NOMO-1 treated with dmso at 0.1 percent for 144 hours (cell line): ENCODE measurements around the gene IFT81.
"Not testable (repeated sequence)": the region's sequence is repeated elsewhere in the genome, so short reads cannot be mapped to it uniquely, and the experiment has no call there.

Experiments
- DNase-seq: peaks from one replicate; lab custom pipeline; 2025; ENCODE audit not compliant: unreplicated experiment; lab: John Stamatoyannopoulos, UW

Gene IFT81

DNA sequence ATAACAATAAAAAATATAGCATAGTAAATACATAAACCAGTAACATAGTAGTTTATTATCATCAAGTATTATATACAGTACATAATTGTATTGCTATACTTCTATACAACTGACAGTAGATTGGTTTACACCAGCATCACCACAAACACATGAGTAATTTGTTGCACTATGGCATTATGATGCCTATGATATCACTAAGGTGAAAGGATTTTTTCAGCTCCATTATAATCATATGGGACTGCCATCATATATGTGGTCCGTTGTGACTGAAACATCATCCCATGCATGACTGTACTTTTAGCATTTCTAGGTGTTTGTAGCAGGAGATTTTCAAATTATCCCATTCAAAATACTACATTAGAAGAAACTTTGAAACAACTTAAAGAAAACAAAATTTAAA is 77.8 kb downstream of the IFT81 start:
- DNase-seq = no peak

- DNase-seq = no peak
Measured at GRCh38 chr12:110203546-110203945, 79.4 kb downstream of the IFT81 start.

DNA sequence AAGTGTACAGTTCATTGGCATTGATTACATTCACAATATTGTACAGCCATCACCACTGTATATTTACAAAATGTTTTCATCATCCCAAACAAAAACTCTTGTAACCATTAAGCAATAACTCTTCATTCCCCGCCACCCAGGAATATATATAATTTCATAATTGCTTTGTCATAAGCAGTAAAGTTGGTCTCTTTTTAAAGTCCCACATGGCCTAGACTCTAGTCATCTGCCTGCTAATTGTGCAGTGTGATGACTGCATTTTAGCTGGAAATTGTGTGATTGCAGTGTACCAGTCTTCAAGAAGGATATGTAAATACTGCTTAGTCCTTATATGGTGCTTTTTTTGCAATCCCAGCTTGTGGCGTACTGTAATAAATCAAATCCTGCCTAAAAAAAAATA is 81.8 kb downstream of the IFT81 start:
- DNase-seq = no peak

- DNase-seq = not testable (repeated sequence)
Measured at GRCh38 chr12:110211639-110212536, 87.7 kb downstream of the IFT81 start.

DNA sequence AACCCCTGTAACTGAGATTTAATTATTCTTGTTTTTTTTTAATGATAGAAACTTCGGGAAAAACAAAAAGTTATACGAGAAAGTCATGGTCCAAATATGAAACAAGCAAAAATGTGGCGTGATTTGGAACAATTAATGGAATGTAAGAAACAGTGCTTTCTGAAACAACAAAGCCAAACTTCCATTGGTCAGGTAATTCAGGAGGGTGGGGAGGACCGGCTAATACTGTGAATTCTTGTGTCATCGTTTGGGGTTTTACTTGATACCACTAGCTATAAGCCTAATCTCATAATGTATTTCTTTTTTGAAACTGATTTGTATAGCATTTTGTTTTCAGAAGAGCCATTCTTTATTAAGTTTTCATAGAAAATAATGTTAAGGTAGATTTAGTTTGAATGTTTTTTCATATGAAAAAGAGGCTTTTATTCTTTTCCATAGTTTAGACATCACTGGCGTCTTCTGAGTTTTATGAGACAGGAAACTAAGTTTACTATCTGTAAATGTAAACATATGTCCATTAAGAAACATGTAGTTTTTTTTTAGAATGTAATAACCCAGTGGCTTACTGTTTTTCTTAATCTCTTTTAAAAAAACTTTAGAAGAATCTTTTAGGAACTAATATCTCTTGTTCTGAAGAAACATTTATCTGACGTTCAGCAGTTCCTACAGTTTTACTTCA is 94.0 kb downstream of the IFT81 start:
- DNase-seq = no peak

DNA sequence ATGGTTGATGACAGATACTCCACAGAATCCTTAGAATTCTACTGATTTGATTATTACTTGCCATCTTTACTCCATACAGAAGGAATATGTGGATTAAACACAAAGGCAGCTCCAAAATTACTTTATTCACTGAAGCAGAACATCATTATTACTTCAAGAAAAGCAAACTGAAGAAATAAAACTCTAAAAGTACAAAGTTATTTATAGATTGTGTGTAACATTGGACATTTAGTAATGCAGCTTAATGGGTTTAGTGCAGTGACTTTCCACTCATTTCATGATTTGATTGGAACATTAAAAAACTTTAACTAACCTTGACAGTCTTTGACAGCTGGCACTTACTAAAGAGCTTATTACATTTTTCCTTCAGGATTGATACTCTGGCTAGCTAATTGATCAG is 97.9 kb downstream of the IFT81 start:
- DNase-seq = no peak

- no peak for DNase-seq
Measured at GRCh38 chr12:110222433-110222832, 98.3 kb downstream of the IFT81 start.

GRCh38 chr12:110223777-110224378 is 99.7 kb downstream of the IFT81 start:
- DNase-seq = no peak

- DNase-seq = no peak
Measured at GRCh38 chr12:110224379-110225304, 100.5 kb downstream of the IFT81 start.

GRCh38 chr12:110227138-110227537 is 103.0 kb downstream of the IFT81 start:
- no peak for DNase-seq

- DNase-seq = not testable (repeated sequence)
Measured at GRCh38 chr12:110228348-110228747, 104.2 kb downstream of the IFT81 start.

GRCh38 chr12:110228756-110229155 is 104.6 kb downstream of the IFT81 start:
- DNase-seq = no peak

GRCh38 chr12:110229409-110229808 is 105.3 kb downstream of the IFT81 start:
- DNase-seq = no peak

- no peak for DNase-seq
Measured at GRCh38 chr12:110230655-110231054, 106.5 kb downstream of the IFT81 start.

DNA sequence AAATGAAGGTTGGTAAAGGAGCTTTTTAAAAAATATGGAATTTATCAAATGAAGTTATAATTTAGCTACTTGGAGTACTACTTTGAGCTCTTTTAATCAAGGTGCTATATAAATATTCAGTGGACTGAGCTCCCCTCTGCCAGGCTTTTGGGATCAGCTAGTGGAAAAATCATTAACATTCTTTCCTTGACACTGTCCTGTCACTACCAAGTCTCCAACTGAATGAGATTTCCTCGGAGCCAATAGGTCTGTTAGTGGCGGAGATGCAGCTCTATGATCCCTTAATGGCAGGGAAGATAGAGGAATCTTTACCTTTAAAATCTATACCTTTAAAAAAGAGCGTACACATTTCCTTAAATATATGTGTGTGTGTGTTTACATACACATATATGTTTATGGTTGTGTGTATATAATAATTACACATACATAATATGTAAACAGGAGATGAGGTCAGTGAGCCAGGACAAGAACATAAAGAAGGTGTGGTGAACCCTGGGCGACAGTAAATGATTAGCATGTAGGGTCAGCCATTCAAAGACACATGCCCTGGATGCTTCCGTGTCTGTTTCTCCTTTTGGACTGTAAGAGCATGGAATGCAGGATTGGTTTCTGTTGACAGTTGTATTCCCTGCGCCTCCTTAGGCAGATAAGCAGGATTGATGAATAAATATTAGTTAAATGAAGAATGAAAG is 109.2 kb downstream of the IFT81 start:
- DNase-seq = no peak

DNA sequence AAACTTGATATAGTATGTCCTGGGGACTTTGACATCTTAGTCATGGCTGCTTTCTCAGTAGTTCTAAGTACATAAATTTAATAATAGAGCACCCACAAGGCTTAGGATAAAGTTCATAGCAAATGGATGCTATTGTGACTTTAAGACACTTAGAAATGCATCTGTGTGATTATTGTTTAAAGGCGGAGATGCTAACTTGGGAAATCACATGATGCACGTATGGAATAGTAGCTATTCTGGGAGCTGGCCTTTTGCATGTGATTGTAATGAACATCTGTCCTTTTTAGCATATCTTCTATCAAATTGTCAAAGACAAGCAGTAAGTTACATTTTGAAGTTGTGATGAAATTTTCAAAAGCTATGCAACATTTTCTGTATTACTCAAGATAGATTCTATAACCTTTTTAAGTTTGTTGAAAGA is 110.2 kb downstream of the IFT81 start:
- DNase-seq = no peak

- DNase-seq = peak; percentile 57
Measured at GRCh38 chr12:110234755-110235154, 110.6 kb downstream of the IFT81 start.

- DNase-seq = no peak
Measured at GRCh38 chr12:110235383-110235782, 111.2 kb downstream of the IFT81 start.

DNA sequence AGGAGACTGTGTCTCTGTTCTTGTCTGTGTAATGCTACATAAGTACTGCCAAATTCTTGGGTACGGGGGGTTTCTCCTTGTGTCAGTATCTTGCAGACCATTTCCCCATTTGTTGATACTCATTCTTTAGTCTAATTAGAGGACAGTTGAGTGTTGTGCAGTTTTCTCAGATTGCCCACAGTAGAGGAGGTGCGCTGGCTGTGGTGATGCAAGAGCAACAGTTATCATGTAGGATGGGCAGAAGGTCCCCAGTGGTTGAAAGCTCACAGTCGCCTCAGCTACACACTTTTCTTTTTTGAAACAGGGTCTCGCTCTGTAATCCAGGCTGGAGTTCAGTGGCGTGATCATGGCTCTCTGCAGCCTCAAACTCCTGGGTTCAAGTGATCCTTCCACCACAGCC is 119.1 kb downstream of the IFT81 start:
- DNase-seq = peak; percentile 49

GRCh38 chr12:110244372-110244771 is 120.2 kb downstream of the IFT81 start:
- DNase-seq = no peak
